GM18511 (cell line): Measurements from ENCODE around the gene HERPUD1.
"Not testable (repeated sequence)": the region's sequence is repeated elsewhere in the genome, so short reads cannot be mapped to it uniquely, and the experiment has no call there.

ENCODE experiments used
- ATAC-seq: cut with Tn5 transposase; IDR thresholded peaks from one replicate; pipeline ENCODE4 v1.9.1; 2021; ENCODE audit warnings: mild to moderate bottlenecking, moderate library complexity; ENCODE audit not compliant: unreplicated experiment

Gene HERPUD1, protein sequence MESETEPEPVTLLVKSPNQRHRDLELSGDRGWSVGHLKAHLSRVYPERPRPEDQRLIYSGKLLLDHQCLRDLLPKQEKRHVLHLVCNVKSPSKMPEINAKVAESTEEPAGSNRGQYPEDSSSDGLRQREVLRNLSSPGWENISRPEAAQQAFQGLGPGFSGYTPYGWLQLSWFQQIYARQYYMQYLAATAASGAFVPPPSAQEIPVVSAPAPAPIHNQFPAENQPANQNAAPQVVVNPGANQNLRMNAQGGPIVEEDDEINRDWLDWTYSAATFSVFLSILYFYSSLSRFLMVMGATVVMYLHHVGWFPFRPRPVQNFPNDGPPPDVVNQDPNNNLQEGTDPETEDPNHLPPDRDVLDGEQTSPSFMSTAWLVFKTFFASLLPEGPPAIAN

GRCh38 chr16:56931892-56932720 lies at the start of gene HERPUD1:
Gene HERPUD1 (plus strand): TSS chr16:56932142. CDS start chr16:56932245, 103 bp downstream.
- peak; percentile 88 for ATAC-seq

- ATAC-seq, result no peak
These were observed 48.4 kb upstream of the HERPUD1 start for GRCh38 chr16:56883586-56883985.

DNA sequence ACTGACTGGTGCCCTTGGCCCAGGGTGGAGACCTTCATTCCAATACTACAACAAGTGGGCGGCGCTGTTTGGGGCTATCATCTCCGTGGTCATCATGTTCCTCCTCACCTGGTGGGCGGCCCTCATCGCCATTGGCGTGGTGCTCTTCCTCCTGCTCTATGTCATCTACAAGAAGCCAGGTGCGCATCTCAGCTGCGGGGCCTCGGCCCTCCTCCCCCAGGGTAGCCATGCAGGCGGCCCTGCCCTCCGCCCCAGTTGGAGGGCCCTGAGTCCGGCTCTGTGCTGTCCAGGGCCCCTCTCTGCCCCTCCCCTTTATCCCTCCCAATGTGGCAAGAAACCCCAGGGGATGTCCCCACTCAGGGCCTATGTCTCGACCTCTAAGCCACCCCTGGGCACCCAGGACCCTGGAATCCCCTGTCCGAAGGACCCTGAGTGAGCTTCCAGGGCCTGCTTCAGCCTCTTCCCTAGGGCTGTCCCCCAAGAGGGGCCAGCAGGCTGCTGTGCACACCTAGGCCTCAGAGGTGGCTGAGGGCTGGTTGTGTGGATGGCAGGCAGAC lies 47.8 kb upstream of the HERPUD1 start:
- no peak for ATAC-seq

GRCh38 chr16:56884929-56885328 lies 47.0 kb upstream of the HERPUD1 start:
- ATAC-seq, result not testable (repeated sequence)

DNA sequence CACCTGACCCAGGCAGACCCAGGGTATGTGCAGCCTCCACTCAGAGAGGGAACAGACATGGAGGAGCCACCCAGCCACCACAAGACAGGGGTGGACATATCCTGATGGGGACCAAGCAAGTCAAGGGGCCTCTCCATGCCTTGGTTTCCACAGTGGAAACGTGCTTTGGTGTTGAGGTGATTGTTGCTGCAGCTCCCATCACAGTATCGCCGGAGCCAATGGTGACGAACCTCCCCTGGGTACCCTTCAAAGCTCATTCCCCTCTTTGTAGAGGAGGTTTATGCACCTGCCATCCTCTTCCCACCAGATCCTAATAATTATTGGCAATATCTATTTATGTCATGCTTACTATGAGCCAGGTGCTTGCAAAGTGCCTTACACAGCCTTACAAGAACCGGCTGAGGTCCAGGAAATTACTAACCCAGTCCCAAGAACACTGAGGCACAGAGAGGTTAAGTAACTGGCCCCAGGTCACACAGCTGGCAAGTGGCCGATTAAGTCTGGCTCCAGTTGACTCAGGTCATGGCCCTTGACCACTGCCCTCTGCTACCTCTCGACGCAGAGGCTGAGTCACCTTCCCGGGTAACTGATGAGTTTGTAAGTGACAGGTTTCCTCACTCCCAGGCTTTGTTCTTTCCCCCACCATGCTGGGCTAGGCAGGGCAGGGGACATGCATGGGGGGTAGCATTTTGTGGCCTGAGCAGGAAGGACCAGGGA lies 46.3 kb upstream of the HERPUD1 start:
- ATAC-seq, result no peak

- ATAC-seq, result no peak
These were observed 45.6 kb upstream of the HERPUD1 start for GRCh38 chr16:56886296-56886695.

DNA sequence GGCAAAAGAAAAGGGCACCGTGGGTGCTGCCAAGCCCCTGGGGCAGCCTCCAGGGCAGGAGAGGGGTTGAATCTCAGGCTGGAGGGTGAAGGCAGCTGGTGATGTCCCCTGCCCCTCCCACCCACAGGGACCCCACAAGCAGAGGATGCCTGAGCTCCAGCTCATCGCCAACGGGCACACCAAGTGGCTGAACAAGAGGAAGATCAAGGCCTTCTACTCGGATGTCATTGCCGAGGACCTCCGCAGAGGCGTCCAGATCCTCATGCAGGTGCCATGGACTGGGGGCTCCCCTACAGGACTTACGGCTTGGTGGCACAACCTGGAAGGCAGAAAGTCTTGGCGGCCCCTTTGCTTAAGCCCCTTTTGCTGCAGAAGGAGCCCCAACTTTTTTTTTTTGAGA lies 45.1 kb upstream of the HERPUD1 start:
- ATAC-seq, result no peak

GRCh38 chr16:56888806-56889205 lies 43.1 kb upstream of the HERPUD1 start:
- ATAC-seq, result peak; percentile 77

GRCh38 chr16:56889206-56889605 lies 42.7 kb upstream of the HERPUD1 start:
- peak; percentile 35 for ATAC-seq

GRCh38 chr16:56891685-56892084 lies 40.3 kb upstream of the HERPUD1 start:
- ATAC-seq, result no peak

DNA sequence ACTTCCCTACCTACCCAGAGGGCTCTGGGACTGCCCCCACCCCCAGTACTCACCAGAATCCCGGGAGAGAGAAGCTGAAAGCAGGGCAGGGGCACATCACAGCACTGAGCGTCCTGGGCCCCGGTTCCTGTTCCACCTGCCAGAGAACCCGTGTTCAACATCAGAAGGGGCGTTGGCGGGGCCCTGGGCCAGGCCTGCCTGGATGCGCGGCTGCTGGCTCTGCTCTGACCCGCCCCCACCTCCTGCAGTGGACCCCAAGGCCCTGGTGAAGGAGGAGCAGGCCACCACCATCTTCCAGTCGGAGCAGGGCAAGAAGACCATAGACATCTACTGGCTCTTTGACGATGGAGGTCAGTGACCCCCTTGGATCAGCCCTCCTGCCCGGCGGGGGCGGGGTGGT lies 39.2 kb upstream of the HERPUD1 start:
- no peak for ATAC-seq

GRCh38 chr16:56894331-56894917 lies 37.5 kb upstream of the HERPUD1 start:
- no peak for ATAC-seq

DNA sequence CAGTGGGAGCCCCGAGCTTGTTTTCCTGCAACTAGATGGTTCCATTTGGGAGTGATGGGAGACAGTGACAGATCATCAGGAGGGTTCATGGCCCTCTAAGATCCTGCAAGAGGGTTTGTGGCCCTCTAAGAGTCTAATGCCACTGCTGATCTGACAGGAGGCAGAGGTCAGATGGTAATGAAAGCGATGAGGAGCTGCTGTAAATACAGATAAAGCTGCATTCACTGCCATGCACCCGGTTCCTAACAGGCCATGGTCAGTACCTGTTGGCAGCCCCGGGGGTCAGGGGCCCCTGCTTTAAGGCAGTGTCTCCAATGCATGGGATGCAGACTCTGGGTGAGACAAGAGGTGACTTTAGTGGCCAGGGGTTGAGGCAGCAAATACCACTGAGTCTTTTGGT lies 36.1 kb upstream of the HERPUD1 start:
- no peak for ATAC-seq

DNA sequence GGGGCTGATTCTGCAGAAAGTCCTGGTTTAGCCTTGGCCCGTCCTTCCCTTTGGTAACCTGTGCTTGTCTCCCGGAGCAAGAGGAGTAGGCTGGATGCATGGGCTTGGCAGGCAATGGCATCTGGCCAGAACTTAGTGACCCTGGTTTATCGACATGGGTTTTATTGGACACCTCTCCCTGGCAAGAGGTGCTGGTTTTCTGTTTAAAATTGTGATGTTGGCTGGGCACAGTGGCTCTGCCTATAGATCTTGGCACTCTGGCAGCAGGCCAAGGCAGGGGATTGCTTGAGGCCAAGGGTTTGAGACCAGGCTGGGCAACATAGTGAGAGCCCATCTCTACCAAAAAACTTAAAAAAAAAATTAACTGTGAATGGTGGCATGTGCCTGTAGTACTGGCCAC lies 35.7 kb upstream of the HERPUD1 start:
- ATAC-seq, result no peak

- no peak for ATAC-seq
These were observed 34.7 kb upstream of the HERPUD1 start for GRCh38 chr16:56897026-56897799.

DNA sequence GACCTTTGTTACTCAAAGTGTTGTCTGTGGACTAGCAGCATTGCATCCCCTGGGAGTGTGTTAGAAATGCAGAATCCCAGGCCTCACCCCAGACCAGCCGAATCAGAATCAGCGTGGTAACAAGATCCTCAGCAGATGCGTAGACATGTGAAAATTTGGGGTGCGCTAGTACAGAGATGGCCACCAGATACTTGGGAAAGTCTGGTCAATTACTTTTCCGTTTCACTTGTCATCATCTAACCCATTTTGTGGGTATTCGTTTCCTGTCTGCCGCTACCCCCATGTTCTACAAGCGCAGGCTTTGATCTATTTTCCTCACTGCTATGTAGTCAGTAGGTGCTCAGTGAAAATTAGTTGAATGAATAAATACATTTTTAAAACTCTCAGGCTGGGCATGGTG lies 33.1 kb upstream of the HERPUD1 start:
- ATAC-seq, result no peak

DNA sequence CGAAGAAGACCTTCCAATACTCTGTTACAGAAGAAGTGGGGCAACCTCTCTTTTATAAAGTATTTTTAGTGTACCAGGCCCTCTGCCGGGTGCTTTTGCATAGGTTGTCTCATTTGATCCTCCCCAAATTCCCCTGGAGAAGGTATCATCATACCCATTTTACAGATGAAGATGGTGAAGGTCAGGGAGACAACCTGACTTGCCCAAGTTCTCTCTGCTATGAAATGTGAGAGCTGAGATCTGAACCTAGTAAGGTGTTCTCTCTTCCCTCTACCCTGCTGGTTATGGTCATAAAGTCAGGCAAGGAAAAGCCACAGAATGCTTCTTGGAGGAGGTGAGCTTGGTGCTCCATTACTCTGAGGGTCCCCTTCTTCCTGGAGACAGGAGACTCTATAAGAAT lies 28.1 kb upstream of the HERPUD1 start:
- no peak for ATAC-seq

- no peak for ATAC-seq
These were observed 24.5 kb upstream of the HERPUD1 start for GRCh38 chr16:56907401-56907800.

DNA sequence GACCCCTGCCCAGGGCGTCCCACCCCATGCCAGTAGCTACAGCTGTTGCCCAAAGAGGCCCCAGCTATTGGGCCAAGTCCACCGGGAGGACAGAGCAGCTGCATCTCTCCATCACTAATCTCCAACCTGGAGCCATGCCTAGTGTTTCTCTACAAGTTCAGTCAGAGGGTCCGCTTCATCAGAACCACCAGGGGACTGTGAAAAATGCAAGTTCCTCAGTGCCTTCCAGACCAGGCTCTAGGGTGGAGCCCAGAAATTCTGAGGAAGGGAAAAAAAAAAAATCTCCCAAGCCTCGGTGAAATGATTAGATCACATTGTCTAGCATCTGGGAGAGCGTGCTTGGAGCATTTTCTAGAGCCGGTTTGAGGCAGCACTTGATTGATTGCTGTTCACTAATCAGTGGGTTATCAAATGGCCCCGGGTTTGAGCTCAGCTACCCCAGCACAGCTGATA lies 22.4 kb upstream of the HERPUD1 start:
- no peak for ATAC-seq

GRCh38 chr16:56910112-56910511 lies 21.8 kb upstream of the HERPUD1 start:
- no peak for ATAC-seq
